Natural killer cell (primary cell): Measurements from ENCODE around the gene SPG11. TPM values are rescaled to one million over a fixed set of nuclear protein-coding genes. Genes with fewer than 3 reads are reported as not detected.

Source experiments
- ATAC-seq, 3 donors: fragments of 150-1000 bp in 2 of 3; fragments of 200-7000 bp in 1 of 3; cut with Tn5 transposase; 1 replicate in 1 of 3; 2 replicates in 2 of 3; pipeline ENCODE4 v1.10.0; 2021; ENCODE audit warnings: mild to moderate bottlenecking in 2 of 3, moderate library complexity in 2 of 3
- DNase-seq, 2 donors: peaks; one replicate each; pipeline versions ENCODE4 v3.0.0 to v3.0.0-alpha.2; 2013 to 2021; ENCODE audit warnings: mixed read lengths in 1 of 2
- H3K27ac ChIP-seq: one replicate; pipeline ENCODE4 v1.5.1; 2013; ENCODE audit warnings: mild to moderate bottlenecking, low read length
- H3K27me3 ChIP-seq: one replicate; pipeline ENCODE4 v1.6.1; 2013; ENCODE audit warnings: low read length; ENCODE audit not compliant: control insufficient read depth, insufficient read depth
- H3K36me3 ChIP-seq: one replicate; pipeline ENCODE4 v1.6.1; 2013; ENCODE audit warnings: low read length; ENCODE audit not compliant: control insufficient read depth, insufficient read depth
- H3K4me1 ChIP-seq: one replicate; pipeline ENCODE4 v1.6.1; 2013; ENCODE audit warnings: low read length; ENCODE audit not compliant: control insufficient read depth, insufficient read depth
- H3K4me3 ChIP-seq: one replicate; pipeline ENCODE4 v1.5.1; 2013; ENCODE audit warnings: low read length
- H3K9me3 ChIP-seq: one replicate; pipeline ENCODE4 v1.6.1; 2013; ENCODE audit warnings: low read length; ENCODE audit not compliant: control insufficient read depth, insufficient read depth
- H3K27ac Mint-ChIP-seq, 2 donors: one replicate each; pipeline ENCODE4 v1.8.0; 2022; ENCODE audit warnings: mild to moderate bottlenecking in 2 of 2, mixed read lengths in 2 of 2, moderate library complexity in 1 of 2
- H3K27me3 Mint-ChIP-seq, 2 donors: one replicate each; pipeline ENCODE4 v1.8.0; 2022; ENCODE audit warnings: low read depth in 2 of 2, mixed read lengths in 2 of 2
- H3K36me3 Mint-ChIP-seq: one replicate; pipeline ENCODE4 v1.8.0; 2022; ENCODE audit warnings: mixed read lengths
- H3K4me1 Mint-ChIP-seq, 2 donors: one replicate each; pipeline ENCODE4 v1.8.0; 2022; ENCODE audit warnings: mixed read lengths in 2 of 2
- H3K4me3 Mint-ChIP-seq: one replicate; pipeline ENCODE4 v1.8.0; 2022; ENCODE audit warnings: mild to moderate bottlenecking, moderate library complexity, mixed read lengths
- H3K9me3 Mint-ChIP-seq, 2 donors: one replicate each; pipeline ENCODE4 v1.8.0; 2022; ENCODE audit warnings: mixed read lengths in 2 of 2
- WGBS: methylation state at CpG from one replicate; pipeline ENCODE4 v1.1.7; 2013; ENCODE audit warnings: missing lambda C conversion rate; ENCODE audit not compliant: insufficient coverage; 5-methylcytosine and 5-hydroxymethylcytosine counted together
- intact Hi-C: fragments of 100-400 bp; cut with micrococcal nuclease; formaldehyde crosslinking; loops from one replicate; pipeline ENCODE4 v1.14.2; 2022
- total RNA-seq, 4 donors: library from RNA; stranded (reverse); fragments of 120-200 nt in 1 of 4; gene quantifications; one replicate each; pipeline versions ENCODE4 v1.2.3 to v1.2.4, GENCODE V29; 2013 to 2022
- TF ChIP-seq, protein P1 (sequence below): fragments of 200-600 bp; IDR thresholded peaks from one replicate; pipeline ENCODE4 v1.8.0; 2022; ENCODE audit warnings: antibody characterized with exemption

Gene SPG11
- total RNA-seq, 3 donors from 2014 or later (not counting 1 experiment from before 2014, with no cell fraction given): 123 to 154 (median 153) TPM

DNA sequence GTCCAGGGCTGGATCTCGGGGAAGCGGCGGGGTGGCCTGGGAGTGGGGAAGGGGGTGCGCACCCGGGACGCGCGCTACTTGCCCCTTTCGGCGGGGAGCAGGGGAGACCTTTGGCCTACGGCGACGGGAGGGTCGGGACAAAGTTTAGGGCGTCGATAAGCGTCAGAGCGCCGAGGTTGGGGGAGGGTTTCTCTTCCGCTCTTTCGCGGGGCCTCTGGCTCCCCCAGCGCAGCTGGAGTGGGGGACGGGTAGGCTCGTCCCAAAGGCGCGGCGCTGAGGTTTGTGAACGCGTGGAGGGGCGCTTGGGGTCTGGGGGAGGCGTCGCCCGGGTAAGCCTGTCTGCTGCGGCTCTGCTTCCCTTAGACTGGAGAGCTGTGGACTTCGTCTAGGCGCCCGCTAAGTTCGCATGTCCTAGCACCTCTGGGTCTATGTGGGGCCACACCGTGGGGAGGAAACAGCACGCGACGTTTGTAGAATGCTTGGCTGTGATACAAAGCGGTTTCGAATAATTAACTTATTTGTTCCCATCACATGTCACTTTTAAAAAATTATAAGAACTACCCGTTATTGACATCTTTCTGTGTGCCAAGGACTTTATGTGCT lies 48.4 kb upstream of the SPG11 start:
- peak overlapping the region; percentile 100 for H3K4me3 Mint-ChIP-seq
- DNase-seq (peak; percentile 69 to 75), ATAC-seq (peak; percentile 21 to 35 (median 23))
- Histone ChIP-seq H3K27me3 (no peaks in the 10 kb centered on the region), H3K4me3 (peak overlapping the region; percentile 99), H3K9me3 (no peaks in the 10 kb centered on the region), H3K27ac (peak overlapping the region; percentile 95), H3K36me3 (peaks cover 53% of the 10 kb centered on the region), H3K4me1 (peaks cover 35% of the 10 kb centered on the region)
- H3K27ac Mint-ChIP-seq: peak overlapping the region; percentile 92 to 100
- H3K36me3 Mint-ChIP-seq: peaks cover 50% of the 10 kb centered on the region
- intact Hi-C loops: loop anchor here (1.0 to 10.0 kb wide), 6 partner anchors 7 to 873 kb away; partner anchors contain the start of genes BLOC1S6 and SPG11
- no peaks in the 10 kb centered on the region for H3K27me3 Mint-ChIP-seq
- TF ChIP-seq, protein P1, sequence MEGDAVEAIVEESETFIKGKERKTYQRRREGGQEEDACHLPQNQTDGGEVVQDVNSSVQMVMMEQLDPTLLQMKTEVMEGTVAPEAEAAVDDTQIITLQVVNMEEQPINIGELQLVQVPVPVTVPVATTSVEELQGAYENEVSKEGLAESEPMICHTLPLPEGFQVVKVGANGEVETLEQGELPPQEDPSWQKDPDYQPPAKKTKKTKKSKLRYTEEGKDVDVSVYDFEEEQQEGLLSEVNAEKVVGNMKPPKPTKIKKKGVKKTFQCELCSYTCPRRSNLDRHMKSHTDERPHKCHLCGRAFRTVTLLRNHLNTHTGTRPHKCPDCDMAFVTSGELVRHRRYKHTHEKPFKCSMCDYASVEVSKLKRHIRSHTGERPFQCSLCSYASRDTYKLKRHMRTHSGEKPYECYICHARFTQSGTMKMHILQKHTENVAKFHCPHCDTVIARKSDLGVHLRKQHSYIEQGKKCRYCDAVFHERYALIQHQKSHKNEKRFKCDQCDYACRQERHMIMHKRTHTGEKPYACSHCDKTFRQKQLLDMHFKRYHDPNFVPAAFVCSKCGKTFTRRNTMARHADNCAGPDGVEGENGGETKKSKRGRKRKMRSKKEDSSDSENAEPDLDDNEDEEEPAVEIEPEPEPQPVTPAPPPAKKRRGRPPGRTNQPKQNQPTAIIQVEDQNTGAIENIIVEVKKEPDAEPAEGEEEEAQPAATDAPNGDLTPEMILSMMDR: no peak
- no peaks in the 10 kb centered on the region for H3K9me3 Mint-ChIP-seq
- WGBS: under 1% methylated on average over 46 of the region's 46 CpGs
- H3K4me1 Mint-ChIP-seq: peaks cover 80 to 81% of the 10 kb centered on the region in 2 donors

DNA sequence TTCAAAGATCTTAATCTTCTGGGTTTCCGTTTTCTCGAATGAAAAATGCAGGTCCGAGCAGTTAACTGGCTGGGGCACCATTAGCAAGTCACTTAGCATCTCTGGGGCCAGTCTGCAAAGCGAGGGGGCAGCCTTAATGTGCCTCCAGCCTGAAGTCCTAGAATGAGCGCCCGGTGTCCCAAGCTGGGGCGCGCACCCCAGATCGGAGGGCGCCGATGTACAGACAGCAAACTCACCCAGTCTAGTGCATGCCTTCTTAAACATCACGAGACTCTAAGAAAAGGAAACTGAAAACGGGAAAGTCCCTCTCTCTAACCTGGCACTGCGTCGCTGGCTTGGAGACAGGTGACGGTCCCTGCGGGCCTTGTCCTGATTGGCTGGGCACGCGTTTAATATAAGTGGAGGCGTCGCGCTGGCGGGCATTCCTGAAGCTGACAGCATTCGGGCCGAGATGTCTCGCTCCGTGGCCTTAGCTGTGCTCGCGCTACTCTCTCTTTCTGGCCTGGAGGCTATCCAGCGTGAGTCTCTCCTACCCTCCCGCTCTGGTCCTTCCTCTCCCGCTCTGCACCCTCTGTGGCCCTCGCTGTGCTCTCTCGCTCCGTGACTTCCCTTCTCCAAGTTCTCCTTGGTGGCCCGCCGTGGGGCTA lies 47.8 kb upstream of the SPG11 start, which contains the start of the genes B2M and PATL2:
TSS of gene B2M (plus strand) at position 422 of the 647 bp plus-strand sequence. CDS start at position 452, 30 bp downstream.
TSS of gene PATL2 (minus strand) at position 228 of the 647 bp plus-strand sequence. CDS start 34,833 bp downstream, outside the sequence.
- ATAC-seq: peak; percentile 67 to 87 (median 75)
- peak within 1 kb of the TSS; percentile 95 for H3K27ac ChIP-seq
- peaks cover 74% of the 10 kb centered on the region in 2 donors for H3K4me1 Mint-ChIP-seq
- TF ChIP-seq, protein P1: no peak
- peak within 1 kb of the TSS; percentile 92 to 100 for H3K27ac Mint-ChIP-seq
- H3K36me3 Mint-ChIP-seq: peaks cover 43% of the 10 kb centered on the region
- no peaks in the 10 kb centered on the region for H3K9me3 ChIP-seq
- no peaks in the 10 kb centered on the region for H3K27me3 Mint-ChIP-seq
- peak within 1 kb of the TSS; percentile 99 for H3K4me3 ChIP-seq
- intact Hi-C loops: loop anchor here (1.0 to 10.0 kb wide), 6 partner anchors 8 to 874 kb away; partner anchors contain the start of genes BLOC1S6 and SPG11
- DNase-seq: peak; percentile 97 to 98
- peaks cover 47% of the 10 kb centered on the region for H3K36me3 ChIP-seq
- no peaks in the 10 kb centered on the region for H3K27me3 ChIP-seq
- WGBS: 0% methylated on average over 37 of the region's 37 CpGs
- H3K4me1 ChIP-seq: peaks cover 29% of the 10 kb centered on the region
- no peaks in the 10 kb centered on the region for H3K9me3 Mint-ChIP-seq
- peak within 1 kb of the TSS; percentile 100 for H3K4me3 Mint-ChIP-seq

DNA sequence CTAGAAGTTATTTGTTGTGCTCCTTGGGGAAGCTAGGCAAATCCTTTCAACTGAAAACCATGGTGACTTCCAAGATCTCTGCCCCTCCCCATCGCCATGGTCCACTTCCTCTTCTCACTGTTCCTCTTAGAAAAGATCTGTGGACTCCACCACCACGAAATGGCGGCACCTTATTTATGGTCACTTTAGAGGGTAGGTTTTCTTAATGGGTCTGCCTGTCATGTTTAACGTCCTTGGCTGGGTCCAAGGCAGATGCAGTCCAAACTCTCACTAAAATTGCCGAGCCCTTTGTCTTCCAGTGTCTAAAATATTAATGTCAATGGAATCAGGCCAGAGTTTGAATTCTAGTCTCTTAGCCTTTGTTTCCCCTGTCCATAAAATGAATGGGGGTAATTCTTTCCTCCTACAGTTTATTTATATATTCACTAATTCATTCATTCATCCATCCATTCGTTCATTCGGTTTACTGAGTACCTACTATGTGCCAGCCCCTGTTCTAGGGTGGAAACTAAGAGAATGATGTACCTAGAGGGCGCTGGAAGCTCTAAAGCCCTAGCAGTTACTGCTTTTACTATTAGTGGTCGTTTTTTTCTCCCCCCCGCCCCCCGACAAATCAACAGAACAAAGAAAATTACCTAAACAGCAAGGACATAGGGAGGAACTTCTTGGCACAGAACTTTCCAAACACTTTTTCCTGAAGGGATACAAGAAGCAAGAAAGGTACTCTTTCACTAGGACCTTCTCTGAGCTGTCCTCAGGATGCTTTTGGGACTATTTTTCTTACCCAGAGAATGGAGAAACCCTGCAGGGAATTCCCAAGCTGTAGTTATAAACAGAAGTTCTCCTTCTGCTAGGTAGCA lies 47.0 kb upstream of the SPG11 start:
- no peaks in the 10 kb centered on the region for H3K27me3 Mint-ChIP-seq
- Histone ChIP-seq H3K36me3 (peaks cover 40% of the 10 kb centered on the region), H3K27ac (peak overlapping the region; percentile 95), H3K9me3 (no peaks in the 10 kb centered on the region), H3K4me1 (peaks cover 22% of the 10 kb centered on the region), H3K4me3 (peak overlapping the region; percentile 99), H3K27me3 (no peaks in the 10 kb centered on the region)
- H3K27ac Mint-ChIP-seq: peak overlapping the region; percentile 92 to 100
- peak in 1 of 2 donors; percentile 81 for DNase-seq
- peaks cover 67% of the 10 kb centered on the region in 2 donors for H3K4me1 Mint-ChIP-seq
- peaks cover 36% of the 10 kb centered on the region for H3K36me3 Mint-ChIP-seq
- ATAC-seq: peak; percentile 0 to 7 (median 4)
- H3K9me3 Mint-ChIP-seq: no peaks in the 10 kb centered on the region
- intact Hi-C loops: loop anchor here (1.0 to 10.0 kb wide), 6 partner anchors 9 to 874 kb away; partner anchors contain the start of genes BLOC1S6 and SPG11
- H3K4me3 Mint-ChIP-seq: peak overlapping the region; percentile 100
- 2% methylated on average over 10 of the region's 11 CpGs for WGBS
- TF ChIP-seq, protein P1: peak; percentile 51
